K562 (cell line): ENCODE results near the gene RBM18. TPM values are rescaled to one million over a fixed set of nuclear protein-coding genes. Genes with fewer than 3 reads are reported as not detected.

Source experiments
- ATAC-seq: fragments of 200-7000 bp; cut with Tn5 transposase; 3 replicates; pipeline ENCODE4 v1.9.1; 2020; ENCODE audit warnings: moderate library complexity
- BruUV-seq: library from RNA; stranded (reverse); fragments of 400-500 nt; replicated peaks from 2 replicates; lab custom pipeline; 2021; lab: Mats Ljungman, UMichigan
- CTCF ChIA-PET: fragments of 300-600 bp; formaldehyde crosslinking; extraction: SDS; loops from one replicate; lab custom pipeline; 2021; ENCODE audit warnings: low intra/inter-chr PET ratio; lab: Yijun Ruan, JAX
- POLR2A ChIA-PET: fragments of 300-600, 350-650 bp; sonication (Branson Sonifier 250); formaldehyde crosslinking; extraction: SDS; loops from one replicate; lab custom pipeline; 2021; ENCODE audit warnings: antibody characterized with exemption, inconsistent platforms; lab: Yijun Ruan, JAX
- DNase-seq, 4 experiments: peaks; one replicate each; pipeline versions ENCODE4 v3.0.0 to v3.0.0-alpha.2; 2011 to 2018; ENCODE audit warnings: low spot score in 3 of 4, mixed read lengths in 3 of 4; ENCODE audit errors: extremely low read depth in 1 of 4
- FAIRE-seq: peaks from 2 replicates; lab custom pipeline; 2011; peaks lifted over from hg19 to GRCh38; lab: Jason Lieb, UNC
- H2AFZ ChIP-seq: 2 replicates; pipeline ENCODE4 v1.6.0; 2011; ENCODE audit warnings: low read depth, low read length, control low read depth, inconsistent platforms
- H3K27ac ChIP-seq: fragments of 200-600 bp; 3 replicates; pipeline ENCODE4 v1.8.0; 2011; ENCODE audit warnings: low read depth, mild to moderate bottlenecking, control low read depth, inconsistent platforms, low read length, moderate library complexity, mixed read lengths; ENCODE audit errors: extremely low read depth
- H3K27me3 ChIP-seq, 2 experiments: fragments of 300-600 bp in 1 of 2; 2 replicates in 1 of 2; 3 replicates in 1 of 2; pipeline versions ENCODE4 v1.6.0 to v1.8.0; 2011; ENCODE audit warnings: inconsistent platforms in 2 of 2, low read length in 2 of 2, mild to moderate bottlenecking in 1 of 2, mixed read lengths in 1 of 2, moderate library complexity in 1 of 2; ENCODE audit not compliant: control insufficient read depth in 2 of 2, insufficient read depth in 2 of 2
- H3K36me3 ChIP-seq: fragments of 300-600 bp; 3 replicates; pipeline ENCODE4 v1.8.0; 2011; ENCODE audit warnings: mild to moderate bottlenecking, low read length, inconsistent platforms; ENCODE audit not compliant: control insufficient read depth, insufficient read depth
- H3K4me1 ChIP-seq, 2 experiments: fragments of 200-600 bp in 1 of 2; replicated peaks in 1 of 2; 2 replicates in 1 of 2; 3 replicates in 1 of 2; pipeline versions ENCODE4 v1.5.1 to v1.8.0; 2011; ENCODE audit warnings: inconsistent platforms in 2 of 2, low read length in 2 of 2, mild to moderate bottlenecking in 1 of 2, mixed read lengths in 1 of 2, moderate library complexity in 1 of 2; ENCODE audit not compliant: control insufficient read depth in 2 of 2, insufficient read depth in 2 of 2
- H3K4me2 ChIP-seq: 2 replicates; pipeline ENCODE4 v1.6.1; 2011; ENCODE audit warnings: low read length, control low read depth, inconsistent platforms, mixed read lengths; ENCODE audit not compliant: insufficient read depth
- H3K4me3 ChIP-seq: fragments of 200-600 bp; sonication (generic), shearing (Covaris generic); 2 replicates; pipeline ENCODE4 v1.5.1; 2016; ENCODE audit warnings: control low read depth, inconsistent platforms
- H3K79me2 ChIP-seq: fragments of 200-600 bp; 3 replicates; pipeline ENCODE4 v1.8.0; 2011; ENCODE audit warnings: low read length, inconsistent platforms; ENCODE audit not compliant: control insufficient read depth, insufficient read depth
- H3K9ac ChIP-seq, 2 experiments: 2 replicates each; pipeline versions ENCODE4 v1.6.0 to v1.6.1; 2011; ENCODE audit warnings: low read depth in 2 of 2, low read length in 2 of 2, control low read depth in 1 of 2, inconsistent platforms in 1 of 2, mild to moderate bottlenecking in 1 of 2, mixed read lengths in 1 of 2; ENCODE audit not compliant: insufficient read depth in 1 of 2
- H3K9me1 ChIP-seq: one replicate; pipeline ENCODE4 v1.6.0; 2011; ENCODE audit warnings: inconsistent platforms, mild to moderate bottlenecking, low read length, moderate library complexity; ENCODE audit not compliant: control insufficient read depth, insufficient read depth
- H3K9me3 ChIP-seq: replicated peaks from 2 replicates; pipeline ENCODE4 v1.5.1; 2011; ENCODE audit warnings: low read depth, low read length, inconsistent platforms; ENCODE audit not compliant: control insufficient read depth, insufficient read depth
- H4K20me1 ChIP-seq: replicated peaks from 2 replicates; pipeline ENCODE4 v1.6.1; 2011; ENCODE audit warnings: low read length, inconsistent platforms, mixed read lengths; ENCODE audit not compliant: control insufficient read depth, insufficient read depth
- CGGBP1 ChIP-seq: fragments of 250-450 bp; sonication (Bioruptor Pico); IDR thresholded peaks from 2 replicates; pipeline ENCODE4 v1.9.0; 2021; ENCODE audit warnings: mild to moderate bottlenecking
- CLOCK ChIP-seq: fragments of 250-450 bp; sonication (Bioruptor Pico); IDR thresholded peaks from 2 replicates; pipeline ENCODE4 v1.4.0; 2020; ENCODE audit warnings: mild to moderate bottlenecking, moderate library complexity, borderline replicate concordance
- CREBBP ChIP-seq: IDR thresholded peaks from one replicate; pipeline ENCODE4 v1.6.1; 2012; ENCODE audit warnings: low read depth, mild to moderate bottlenecking, control low read depth, inconsistent platforms, low read length
- EHMT2 ChIP-seq: fragments of 450-650 bp; IDR thresholded peaks from 2 replicates; pipeline ENCODE4 v1.6.1; 2018; ENCODE audit warnings: antibody characterized with exemption
- FOXA1 ChIP-seq: fragments of 450-650 bp; IDR thresholded peaks from 2 replicates; pipeline ENCODE4 v1.6.1; 2016; ENCODE audit warnings: mild to moderate bottlenecking, borderline replicate concordance
- NONO ChIP-seq, 2 experiments: fragments of 200-400 bp in 1 of 2; fragments of 450-650 bp in 1 of 2; formaldehyde crosslinking in 1 of 2; IDR thresholded peaks; 2 replicates each; pipeline ENCODE4 v1.6.1; 2017; ENCODE audit warnings: low read depth in 2 of 2, mild to moderate bottlenecking in 2 of 2, moderate library complexity in 2 of 2, low read length in 1 of 2
- RBBP5 ChIP-seq: fragments of 200-600 bp; sonication (generic); IDR thresholded peaks from 2 replicates; pipeline ENCODE4 v1.6.1; 2012; ENCODE audit warnings: borderline replicate concordance, mild to moderate bottlenecking, low read length, control low read depth, inconsistent platforms; ENCODE audit not compliant: insufficient read depth, poor library complexity, severe bottlenecking
- SMARCE1 ChIP-seq: fragments of 450-650 bp; IDR thresholded peaks from 2 replicates; pipeline ENCODE4 v1.7.1; 2016; ENCODE audit warnings: mild to moderate bottlenecking
- VEZF1 ChIP-seq: fragments of 200-800 bp; sonication (Bioruptor generic); IDR thresholded peaks from 2 replicates; pipeline ENCODE4 v1.6.1; 2017; ENCODE audit warnings: missing genetic modification characterization, missing compliant biosample characterization
- ZEB2 ChIP-seq: fragments of 450-650 bp; IDR thresholded peaks from 2 replicates; pipeline ENCODE4 v1.6.1; 2016
- ZNF3 ChIP-seq: fragments of 250-450 bp; sonication (Bioruptor Pico); IDR thresholded peaks from 2 replicates; pipeline ENCODE4 v1.5.0; 2021; ENCODE audit warnings: mild to moderate bottlenecking, moderate library complexity
- WGBS: fragments of 100-300 bp; shearing (Covaris generic); methylation state at CpG from one replicate; pipeline ENCODE4 v1.1.6; 2016; ENCODE audit warnings: low coverage, mixed read lengths; ENCODE audit not compliant: insufficient coverage; ENCODE audit errors: missing lambda C conversion rate; 5-methylcytosine and 5-hydroxymethylcytosine counted together
- in situ Hi-C: fragments of 300-500 bp; cut with MboI; formaldehyde crosslinking; loops from 4 replicates; pipeline ENCODE4 v1.15.0; 2018; ENCODE audit warnings: inconsistent platforms, mixed read lengths
- intact Hi-C: fragments of 100-400 bp; cut with micrococcal nuclease; formaldehyde crosslinking; loops from 2 replicates; pipeline ENCODE4 v1.14.2; 2022
- polyA plus RNA-seq, 8 experiments: library from polyadenylated mRNA; depleted of rRNA in 4 of 8; stranded (reverse) in 5 of 8; unstranded in 3 of 8; fragments of >200 nt; fragmentation: Nextera tagmentation in 2 of 8; fragmentation: Illumina TruSeq in 1 of 8; extraction: Ambion mirVana in 2 of 8; extraction: Trizol in 1 of 8; gene quantifications; 2 replicates each; pipeline versions ENCODE4 v1.2.1 to v1.2.3, GENCODE V29; 2011 to 2014; ENCODE audit warnings: inconsistent platforms in 1 of 8, missing spikeins in 1 of 8
- total RNA-seq, 7 experiments: library from RNA; depleted of rRNA in 6 of 7; stranded (reverse); fragments of >200 nt in 6 of 7; fragmentation: Illumina TruSeq in 2 of 7; extraction: Trizol in 2 of 7; gene quantifications; 2 replicates each; pipeline versions ENCODE4 v1.2.1 to v1.2.3, GENCODE V29; 2011 to 2021; ENCODE audit warnings: low replicate concordance in 1 of 7
- TF ChIP-seq, protein P1 (sequence below): fragments of 200-800 bp; sonication (Bioruptor generic); IDR thresholded peaks from 2 replicates; pipeline ENCODE4 v1.6.1; 2017; ENCODE audit warnings: missing genetic modification characterization, missing compliant biosample characterization

Gene RBM18
- total and polyA plus RNA-seq, 9 of the 15 experiments (the other 6 are each of a cell fraction or from before 2014, with no cell fraction given), result 7.9 to 86.3 (median 34.0) TPM

GRCh38 chr9:122225312-122226141, 39.1 kb downstream of the RBM18 start:
- intact Hi-C loops (no loop called here), in situ Hi-C loops (loop anchor here (10.0 kb wide), 1 partner anchor 1961 kb away; no protein-coding TSS in a partner anchor)
- no peak for FAIRE-seq
- Histone ChIP-seq H3K79me2 (no peaks in the 10 kb centered on the region), H3K27ac (no peak overlapping the region), H3K9ac (no peak overlapping the region), H3K9me3 (no peaks in the 10 kb centered on the region), H3K27me3 (peaks cover 22 to 30% of the 10 kb centered on the region in 2 experiments), H3K4me1 (peaks cover 20 to 37% of the 10 kb centered on the region in 2 experiments), H4K20me1 (0 out of 2 replicates have a peak, but pooled peaks cover 6% of the 10 kb centered on the region), H3K4me2 (no peak overlapping the region), H3K36me3 (no peaks in the 10 kb centered on the region), H3K9me1 (peaks cover 5% of the 10 kb centered on the region), H3K4me3 (no peak overlapping the region), H2AFZ (no peak overlapping the region)
- ChIA-PET CTCF (interaction anchor here (0.5 kb wide), 1 partner anchor 589 kb away, joined by 3 read pairs; no protein-coding TSS in a partner anchor), POLR2A (interaction anchor here (0.7 to 1.5 kb wide), 3 partner anchors 9 to 17 kb away, joined by 3 to 4 read pairs (median 4); no protein-coding TSS in a partner anchor)
- DNase-seq, result no peak
- WGBS, result 70% methylated on average over 41 of the region's 51 CpGs
- ATAC-seq, result no peak
- no TSS peak for BruUV-seq
- TF ChIP-seq CREBBP (no peak), CLOCK (CRISPR knock-in tag) (no peak), ZEB2 (no peak), EHMT2 (no peak), RBBP5 (no peak), VEZF1 (no peak), ZNF3 (no peak), NONO (IDR thresholded peaks at IDR 0.05; ENCODE audit: low read depth in 2 of 2, low read length in 1 of 2) (no peak), FOXA1 (no peak), SMARCE1 (no peak), CGGBP1 (no peak)
- TF ChIP-seq, protein P1, sequence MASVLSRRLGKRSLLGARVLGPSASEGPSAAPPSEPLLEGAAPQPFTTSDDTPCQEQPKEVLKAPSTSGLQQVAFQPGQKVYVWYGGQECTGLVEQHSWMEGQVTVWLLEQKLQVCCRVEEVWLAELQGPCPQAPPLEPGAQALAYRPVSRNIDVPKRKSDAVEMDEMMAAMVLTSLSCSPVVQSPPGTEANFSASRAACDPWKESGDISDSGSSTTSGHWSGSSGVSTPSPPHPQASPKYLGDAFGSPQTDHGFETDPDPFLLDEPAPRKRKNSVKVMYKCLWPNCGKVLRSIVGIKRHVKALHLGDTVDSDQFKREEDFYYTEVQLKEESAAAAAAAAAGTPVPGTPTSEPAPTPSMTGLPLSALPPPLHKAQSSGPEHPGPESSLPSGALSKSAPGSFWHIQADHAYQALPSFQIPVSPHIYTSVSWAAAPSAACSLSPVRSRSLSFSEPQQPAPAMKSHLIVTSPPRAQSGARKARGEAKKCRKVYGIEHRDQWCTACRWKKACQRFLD, result no peak
